Fibroblast of lung (primary cell): ENCODE results near the gene GLRA1.

Experiments
- EZH2 ChIP-seq: IDR thresholded peaks from 2 replicates; pipeline ENCODE4 v1.5.1; 2012; ENCODE audit warnings: low read length, control low read depth, mild to moderate bottlenecking; ENCODE audit errors: missing control alignments
- TF ChIP-seq, protein P1 (sequence below), 2 donors: IDR thresholded peaks in 1 of 2; conservative IDR thresholded peaks in 1 of 2; 1 replicate in 1 of 2; 2 replicates in 1 of 2; pipeline ENCODE4 v1.5.1; 2011 to 2012; ENCODE audit warnings: low read length in 2 of 2, control low read depth in 1 of 2, inconsistent platforms in 1 of 2, low read depth in 1 of 2, mild to moderate bottlenecking in 1 of 2

GRCh38 chr5:151890299-151890698, 34.4 kb downstream of the GLRA1 start:
- TF ChIP-seq, protein P1, sequence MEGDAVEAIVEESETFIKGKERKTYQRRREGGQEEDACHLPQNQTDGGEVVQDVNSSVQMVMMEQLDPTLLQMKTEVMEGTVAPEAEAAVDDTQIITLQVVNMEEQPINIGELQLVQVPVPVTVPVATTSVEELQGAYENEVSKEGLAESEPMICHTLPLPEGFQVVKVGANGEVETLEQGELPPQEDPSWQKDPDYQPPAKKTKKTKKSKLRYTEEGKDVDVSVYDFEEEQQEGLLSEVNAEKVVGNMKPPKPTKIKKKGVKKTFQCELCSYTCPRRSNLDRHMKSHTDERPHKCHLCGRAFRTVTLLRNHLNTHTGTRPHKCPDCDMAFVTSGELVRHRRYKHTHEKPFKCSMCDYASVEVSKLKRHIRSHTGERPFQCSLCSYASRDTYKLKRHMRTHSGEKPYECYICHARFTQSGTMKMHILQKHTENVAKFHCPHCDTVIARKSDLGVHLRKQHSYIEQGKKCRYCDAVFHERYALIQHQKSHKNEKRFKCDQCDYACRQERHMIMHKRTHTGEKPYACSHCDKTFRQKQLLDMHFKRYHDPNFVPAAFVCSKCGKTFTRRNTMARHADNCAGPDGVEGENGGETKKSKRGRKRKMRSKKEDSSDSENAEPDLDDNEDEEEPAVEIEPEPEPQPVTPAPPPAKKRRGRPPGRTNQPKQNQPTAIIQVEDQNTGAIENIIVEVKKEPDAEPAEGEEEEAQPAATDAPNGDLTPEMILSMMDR (conservative IDR thresholded peaks at IDR 0.05 in 1 of 2, IDR thresholded peaks at IDR 0.05 in 1 of 2; ENCODE audit: low read depth in 1 of 2, low read length in 2 of 2), result no peak
- TF ChIP-seq EZH2, result no peak
